WTC11 (cell line): Measurements from ENCODE around the gene EID2. TPM values are rescaled to one million over a fixed set of nuclear protein-coding genes. Genes with fewer than 3 reads are reported as not detected.

ENCODE experiments used
- ATAC-seq: fragments of 200-7000 bp; cut with Tn5 transposase; 2 replicates; pipeline ENCODE4 v1.10.0; 2021; ENCODE audit warnings: mild to moderate bottlenecking, moderate library complexity
- CTCF ChIA-PET: fragments of 300-600 bp; sonication (Branson Sonifier 250); formaldehyde crosslinking; loops from one replicate; lab custom pipeline; 2021; ENCODE audit warnings: antibody characterized with exemption; lab: Charles Lee
- POLR2A ChIA-PET: fragments of 350-600 bp; sonication (Branson Sonifier 250); formaldehyde crosslinking; loops from one replicate; lab custom pipeline; 2021; ENCODE audit warnings: antibody characterized with exemption; lab: Charles Lee
- DNase-seq: peaks from one replicate; pipeline ENCODE4 v3.0.0; 2021; ENCODE audit warnings: low spot score
- H3K27ac Mint-ChIP-seq: 2 replicates; pipeline ENCODE4 v1.8.0; 2021; ENCODE audit warnings: mixed read lengths
- H3K27me3 Mint-ChIP-seq: 2 replicates; pipeline ENCODE4 v1.8.0; 2021; ENCODE audit warnings: low read depth, mild to moderate bottlenecking, moderate library complexity, mixed read lengths
- H3K36me3 Mint-ChIP-seq: 2 replicates; pipeline ENCODE4 v1.8.0; 2021; ENCODE audit warnings: mixed read lengths
- H3K4me1 Mint-ChIP-seq: 2 replicates; pipeline ENCODE4 v1.8.0; 2022; ENCODE audit warnings: mixed read lengths
- H3K4me3 Mint-ChIP-seq: 2 replicates; pipeline ENCODE4 v1.8.0; 2021; ENCODE audit warnings: mild to moderate bottlenecking, moderate library complexity, mixed read lengths
- H3K9me3 Mint-ChIP-seq: 2 replicates; pipeline ENCODE4 v1.8.0; 2021; ENCODE audit warnings: mixed read lengths
- E2F4 ChIP-seq: sonication (generic); formaldehyde crosslinking; IDR thresholded peaks from 2 replicates; pipeline ENCODE4 v1.8.1; 2022; ENCODE audit warnings: low read depth, mild to moderate bottlenecking, moderate library complexity, missing genetic modification reagents, borderline replicate concordance
- ELF4 ChIP-seq: sonication (generic); formaldehyde crosslinking; IDR thresholded peaks from 2 replicates; pipeline ENCODE4 v1.8.1; 2022; ENCODE audit warnings: low read depth, mild to moderate bottlenecking, moderate library complexity, missing genetic modification reagents
- HMGA2 ChIP-seq: fragments of 250-450 bp; sonication (Bioruptor Pico); IDR thresholded peaks from 2 replicates; pipeline ENCODE4 v1.4.0; 2021; ENCODE audit warnings: mild to moderate bottlenecking, moderate library complexity
- HMGXB4 ChIP-seq: sonication (generic); formaldehyde crosslinking; IDR thresholded peaks from 2 replicates; pipeline ENCODE4 v1.8.1; 2023; ENCODE audit warnings: mild to moderate bottlenecking, moderate library complexity, missing genetic modification reagents
- MYBL2 ChIP-seq: sonication (generic); formaldehyde crosslinking; IDR thresholded peaks from 2 replicates; pipeline ENCODE4 v1.8.1; 2023; ENCODE audit warnings: mild to moderate bottlenecking, moderate library complexity, missing genetic modification reagents
- NFE2L1 ChIP-seq: sonication (generic); formaldehyde crosslinking; IDR thresholded peaks from 2 replicates; pipeline ENCODE4 v1.8.1; 2023; ENCODE audit warnings: missing genetic modification reagents
- TEAD1 ChIP-seq: sonication (generic); formaldehyde crosslinking; IDR thresholded peaks from 2 replicates; pipeline ENCODE4 v1.8.0; 2022; ENCODE audit warnings: mild to moderate bottlenecking, missing genetic modification reagents
- TEAD4 ChIP-seq: sonication (generic); formaldehyde crosslinking; IDR thresholded peaks from 2 replicates; pipeline ENCODE4 v1.8.0; 2022; ENCODE audit warnings: mild to moderate bottlenecking, missing genetic modification reagents
- ZMAT4 ChIP-seq: fragments of 250-450 bp; sonication (Bioruptor Pico); IDR thresholded peaks from 2 replicates; pipeline ENCODE4 v1.9.0; 2021; ENCODE audit warnings: mild to moderate bottlenecking
- total RNA-seq: library from RNA; stranded (reverse); gene quantifications from 3 replicates; pipeline ENCODE4 v1.2.3, GENCODE V29; 2021
- TF ChIP-seq, protein P1 (sequence below): sonication (generic); formaldehyde crosslinking; IDR thresholded peaks from 2 replicates; pipeline ENCODE4 v1.8.1; 2022; ENCODE audit warnings: missing genetic modification reagents, borderline replicate concordance
- TF ChIP-seq, protein P2 (sequence below): fragments of 200-600 bp; IDR thresholded peaks from 2 replicates; pipeline ENCODE4 v1.8.0; 2022; ENCODE audit warnings: antibody characterized with exemption
- TF ChIP-seq, protein P3 (sequence below): fragments of 250-450 bp; sonication (Bioruptor Pico); IDR thresholded peaks from 2 replicates; pipeline ENCODE4 v1.9.0; 2021; ENCODE audit warnings: moderate library complexity, mild to moderate bottlenecking, inconsistent platforms, borderline replicate concordance
- TF ChIP-seq, protein P4 (sequence below): sonication (generic); formaldehyde crosslinking; conservative IDR thresholded peaks from 2 replicates; pipeline ENCODE4 v1.8.1; 2022; ENCODE audit warnings: mild to moderate bottlenecking, missing genetic modification reagents
- TF ChIP-seq, protein P5 (sequence below): sonication (generic); formaldehyde crosslinking; IDR thresholded peaks from 2 replicates; pipeline ENCODE4 v1.8.0; 2022; ENCODE audit warnings: mild to moderate bottlenecking, missing genetic modification reagents
- TF ChIP-seq, protein P6 (sequence below): sonication (generic); formaldehyde crosslinking; IDR thresholded peaks from 2 replicates; pipeline ENCODE4 v1.8.1; 2023; ENCODE audit warnings: mild to moderate bottlenecking, missing genetic modification reagents, borderline replicate concordance

Gene EID2
- total RNA-seq, 1 experiment from 2014 or later: 21.5 TPM

DNA sequence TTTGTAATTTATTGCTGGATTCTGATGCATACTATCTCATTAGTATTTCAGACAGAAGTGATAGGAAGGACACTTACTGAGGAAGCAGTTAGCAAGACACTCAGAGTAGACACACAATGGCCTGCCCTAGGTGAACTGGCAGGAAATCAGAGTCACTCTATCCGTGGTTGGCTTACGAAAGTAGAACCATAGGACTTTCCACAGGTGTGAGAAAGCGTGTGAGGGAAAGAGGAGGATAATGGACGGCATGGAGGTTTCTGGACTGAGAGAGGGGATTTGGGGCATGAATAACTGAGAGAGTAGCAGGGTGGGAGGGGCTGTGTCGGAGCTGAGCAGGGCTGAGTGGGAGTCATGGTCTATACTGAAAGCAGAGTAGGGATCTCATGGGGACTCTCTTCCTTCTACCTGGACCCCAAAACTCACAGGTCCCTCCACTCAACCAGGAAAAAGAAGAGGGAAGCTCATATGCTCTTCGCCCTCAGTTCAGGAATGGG, 18.7 kb upstream of the EID2 start:
- TF ChIP-seq ELF4: no peak
- no peak for TF ChIP-seq E2F4
- TF ChIP-seq ZMAT4: no peak
- no peak for TF ChIP-seq HMGXB4 (CRISPR knock-in tag)
- TF ChIP-seq, protein P1, sequence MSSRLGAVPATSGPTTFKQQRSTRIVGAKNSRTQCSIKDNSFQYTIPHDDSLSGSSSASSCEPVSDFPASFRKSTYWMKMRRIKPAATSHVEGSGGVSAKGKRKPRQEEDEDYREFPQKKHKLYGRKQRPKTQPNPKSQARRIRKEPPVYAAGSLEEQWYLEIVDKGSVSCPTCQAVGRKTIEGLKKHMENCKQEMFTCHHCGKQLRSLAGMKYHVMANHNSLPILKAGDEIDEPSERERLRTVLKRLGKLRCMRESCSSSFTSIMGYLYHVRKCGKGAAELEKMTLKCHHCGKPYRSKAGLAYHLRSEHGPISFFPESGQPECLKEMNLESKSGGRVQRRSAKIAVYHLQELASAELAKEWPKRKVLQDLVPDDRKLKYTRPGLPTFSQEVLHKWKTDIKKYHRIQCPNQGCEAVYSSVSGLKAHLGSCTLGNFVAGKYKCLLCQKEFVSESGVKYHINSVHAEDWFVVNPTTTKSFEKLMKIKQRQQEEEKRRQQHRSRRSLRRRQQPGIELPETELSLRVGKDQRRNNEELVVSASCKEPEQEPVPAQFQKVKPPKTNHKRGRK (CRISPR knock-in tag): no peak
- no peak for TF ChIP-seq NFE2L1
- TF ChIP-seq, protein P2, sequence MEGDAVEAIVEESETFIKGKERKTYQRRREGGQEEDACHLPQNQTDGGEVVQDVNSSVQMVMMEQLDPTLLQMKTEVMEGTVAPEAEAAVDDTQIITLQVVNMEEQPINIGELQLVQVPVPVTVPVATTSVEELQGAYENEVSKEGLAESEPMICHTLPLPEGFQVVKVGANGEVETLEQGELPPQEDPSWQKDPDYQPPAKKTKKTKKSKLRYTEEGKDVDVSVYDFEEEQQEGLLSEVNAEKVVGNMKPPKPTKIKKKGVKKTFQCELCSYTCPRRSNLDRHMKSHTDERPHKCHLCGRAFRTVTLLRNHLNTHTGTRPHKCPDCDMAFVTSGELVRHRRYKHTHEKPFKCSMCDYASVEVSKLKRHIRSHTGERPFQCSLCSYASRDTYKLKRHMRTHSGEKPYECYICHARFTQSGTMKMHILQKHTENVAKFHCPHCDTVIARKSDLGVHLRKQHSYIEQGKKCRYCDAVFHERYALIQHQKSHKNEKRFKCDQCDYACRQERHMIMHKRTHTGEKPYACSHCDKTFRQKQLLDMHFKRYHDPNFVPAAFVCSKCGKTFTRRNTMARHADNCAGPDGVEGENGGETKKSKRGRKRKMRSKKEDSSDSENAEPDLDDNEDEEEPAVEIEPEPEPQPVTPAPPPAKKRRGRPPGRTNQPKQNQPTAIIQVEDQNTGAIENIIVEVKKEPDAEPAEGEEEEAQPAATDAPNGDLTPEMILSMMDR: no peak
- TF ChIP-seq, protein P3, sequence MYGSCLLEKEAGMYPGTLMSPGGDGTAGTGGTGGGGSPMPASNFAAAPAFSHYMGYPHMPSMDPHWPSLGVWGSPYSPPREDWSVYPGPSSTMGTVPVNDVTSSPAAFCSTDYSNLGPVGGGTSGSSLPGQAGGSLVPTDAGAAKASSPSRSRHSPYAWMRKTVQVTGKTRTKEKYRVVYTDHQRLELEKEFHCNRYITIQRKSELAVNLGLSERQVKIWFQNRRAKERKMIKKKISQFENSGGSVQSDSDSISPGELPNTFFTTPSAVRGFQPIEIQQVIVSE: no peak
- Mint-ChIP-seq H3K36me3 (no peaks in the 10 kb centered on the region), H3K9me3 (no peaks in the 10 kb centered on the region), H3K4me3 (no peak overlapping the region), H3K4me1 (0 out of 2 replicates have a peak, but pooled peaks cover 5% of the 10 kb centered on the region), H3K27ac (no peak overlapping the region), H3K27me3 (peaks cover 17% of the 10 kb centered on the region)
- POLR2A ChIA-PET: no interaction called here
- ATAC-seq (no peak), DNase-seq (no peak)
- CTCF ChIA-PET: no interaction called here

GRCh38 chr19:39557811-39558623, 18.1 kb upstream of the EID2 start:
- ChIA-PET POLR2A (no interaction called here), CTCF (no interaction called here)
- H3K9me3 Mint-ChIP-seq: no peaks in the 10 kb centered on the region
- H3K27me3 Mint-ChIP-seq: peaks cover 17% of the 10 kb centered on the region
- DNase-seq (no peak), ATAC-seq (no peak)
- no peaks in the 10 kb centered on the region for H3K36me3 Mint-ChIP-seq
- H3K4me3 Mint-ChIP-seq: no peak overlapping the region
- H3K27ac Mint-ChIP-seq: no peak overlapping the region
- 0 out of 2 replicates have a peak, but pooled peaks cover 5% of the 10 kb centered on the region for H3K4me1 Mint-ChIP-seq
- no peak for TF ChIP-seq MYBL2 (CRISPR knock-in tag)
- TF ChIP-seq, protein P4, sequence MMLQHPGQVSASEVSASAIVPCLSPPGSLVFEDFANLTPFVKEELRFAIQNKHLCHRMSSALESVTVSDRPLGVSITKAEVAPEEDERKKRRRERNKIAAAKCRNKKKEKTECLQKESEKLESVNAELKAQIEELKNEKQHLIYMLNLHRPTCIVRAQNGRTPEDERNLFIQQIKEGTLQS (CRISPR knock-in tag): no peak
- TF ChIP-seq, protein P5, sequence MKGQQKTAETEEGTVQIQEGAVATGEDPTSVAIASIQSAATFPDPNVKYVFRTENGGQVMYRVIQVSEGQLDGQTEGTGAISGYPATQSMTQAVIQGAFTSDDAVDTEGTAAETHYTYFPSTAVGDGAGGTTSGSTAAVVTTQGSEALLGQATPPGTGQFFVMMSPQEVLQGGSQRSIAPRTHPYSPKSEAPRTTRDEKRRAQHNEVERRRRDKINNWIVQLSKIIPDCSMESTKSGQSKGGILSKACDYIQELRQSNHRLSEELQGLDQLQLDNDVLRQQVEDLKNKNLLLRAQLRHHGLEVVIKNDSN (CRISPR knock-in tag): no peak
- TF ChIP-seq TEAD1 (CRISPR knock-in tag): no peak
- TF ChIP-seq HMGA2: no peak
- TF ChIP-seq, protein P6, sequence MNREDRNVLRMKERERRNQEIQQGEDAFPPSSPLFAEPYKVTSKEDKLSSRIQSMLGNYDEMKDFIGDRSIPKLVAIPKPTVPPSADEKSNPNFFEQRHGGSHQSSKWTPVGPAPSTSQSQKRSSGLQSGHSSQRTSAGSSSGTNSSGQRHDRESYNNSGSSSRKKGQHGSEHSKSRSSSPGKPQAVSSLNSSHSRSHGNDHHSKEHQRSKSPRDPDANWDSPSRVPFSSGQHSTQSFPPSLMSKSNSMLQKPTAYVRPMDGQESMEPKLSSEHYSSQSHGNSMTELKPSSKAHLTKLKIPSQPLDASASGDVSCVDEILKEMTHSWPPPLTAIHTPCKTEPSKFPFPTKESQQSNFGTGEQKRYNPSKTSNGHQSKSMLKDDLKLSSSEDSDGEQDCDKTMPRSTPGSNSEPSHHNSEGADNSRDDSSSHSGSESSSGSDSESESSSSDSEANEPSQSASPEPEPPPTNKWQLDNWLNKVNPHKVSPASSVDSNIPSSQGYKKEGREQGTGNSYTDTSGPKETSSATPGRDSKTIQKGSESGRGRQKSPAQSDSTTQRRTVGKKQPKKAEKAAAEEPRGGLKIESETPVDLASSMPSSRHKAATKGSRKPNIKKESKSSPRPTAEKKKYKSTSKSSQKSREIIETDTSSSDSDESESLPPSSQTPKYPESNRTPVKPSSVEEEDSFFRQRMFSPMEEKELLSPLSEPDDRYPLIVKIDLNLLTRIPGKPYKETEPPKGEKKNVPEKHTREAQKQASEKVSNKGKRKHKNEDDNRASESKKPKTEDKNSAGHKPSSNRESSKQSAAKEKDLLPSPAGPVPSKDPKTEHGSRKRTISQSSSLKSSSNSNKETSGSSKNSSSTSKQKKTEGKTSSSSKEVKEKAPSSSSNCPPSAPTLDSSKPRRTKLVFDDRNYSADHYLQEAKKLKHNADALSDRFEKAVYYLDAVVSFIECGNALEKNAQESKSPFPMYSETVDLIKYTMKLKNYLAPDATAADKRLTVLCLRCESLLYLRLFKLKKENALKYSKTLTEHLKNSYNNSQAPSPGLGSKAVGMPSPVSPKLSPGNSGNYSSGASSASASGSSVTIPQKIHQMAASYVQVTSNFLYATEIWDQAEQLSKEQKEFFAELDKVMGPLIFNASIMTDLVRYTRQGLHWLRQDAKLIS (CRISPR knock-in tag): no peak
- TF ChIP-seq TEAD4 (CRISPR knock-in tag): no peak
